ENCODE measurements around the gene CHMP6. TPM values are rescaled to one million over a fixed set of nuclear protein-coding genes. Genes with fewer than 3 reads are reported as not detected.
"Not testable (repeated sequence)": the region's sequence is repeated elsewhere in the genome, so short reads cannot be mapped to it uniquely, and the experiment has no call there.

The CHMP6 gene
- total RNA-seq, 2 experiments from 2014 or later, result 17.1 to 17.3 TPM

DNA sequence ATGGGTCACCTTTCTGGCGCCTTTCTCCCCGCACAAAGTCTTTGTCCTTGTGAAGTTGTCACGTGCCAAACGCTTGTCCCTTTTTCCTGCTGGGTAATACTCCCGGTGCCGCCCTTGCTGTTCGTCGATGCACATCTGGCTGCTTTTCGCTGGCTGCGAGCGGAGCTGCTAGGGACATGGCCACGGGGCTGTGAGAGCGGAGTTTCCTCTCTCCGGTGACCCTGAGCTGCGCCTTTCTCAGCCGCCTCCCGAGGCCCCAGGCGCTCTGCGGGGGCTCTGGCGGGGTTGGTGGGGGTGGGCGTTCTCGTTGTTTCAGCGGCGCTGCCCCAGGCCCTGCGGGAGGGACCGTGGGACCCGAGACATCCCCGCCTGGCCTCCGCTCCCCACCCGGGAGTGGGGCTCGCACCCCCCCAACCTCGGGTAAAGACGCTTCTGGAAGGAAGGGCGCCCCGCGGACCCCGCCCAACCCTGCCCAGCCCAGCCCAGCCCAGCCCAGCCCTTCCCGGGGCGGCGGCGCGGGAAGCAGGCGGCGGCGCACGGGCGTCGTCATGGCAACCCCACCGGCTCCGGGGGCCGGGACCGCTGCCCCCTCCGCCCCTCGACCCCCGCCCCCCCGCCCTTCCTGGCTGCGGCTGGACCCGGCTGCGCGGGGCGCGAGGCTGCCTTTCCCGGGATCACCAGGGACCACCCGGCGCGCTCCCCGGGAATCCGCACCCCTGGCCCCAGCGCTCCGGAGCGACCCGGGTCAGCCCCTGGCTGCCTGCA, 12.3 kb downstream of the CHMP6 start:
- POLR2A ChIA-PET, result no interaction called here

GRCh38 chr17:81006891-81007290, 15.2 kb downstream of the CHMP6 start:
- Mint-ChIP-seq H3K4me1 (ENCODE audit: low read depth) (peaks cover 11% of the 10 kb centered on the region), H3K9me3 (peaks cover 9% of the 10 kb centered on the region), H3K4me3 (no peak overlapping the region), H3K27me3 (peaks cover 23% of the 10 kb centered on the region), H3K36me3 (peaks cover 2% of the 10 kb centered on the region), H3K27ac (no peak overlapping the region)
- ChIA-PET POLR2A (no interaction called here), CTCF (interaction anchor here (1.5 kb wide), 1 partner anchor 17 kb away, joined by 4 read pairs; no protein-coding TSS in a partner anchor)
- no peak for DNase-seq
- intact Hi-C loops (cut with micrococcal nuclease), result no loop called here

More for the DNA sequence above, 12.3 kb downstream of the CHMP6 start:
- Mint-ChIP-seq H3K4me1 (ENCODE audit: low read depth) (peaks cover 11% of the 10 kb centered on the region), H3K27ac (no peak overlapping the region), H3K4me3 (no peak overlapping the region), H3K27me3 (peaks cover 24% of the 10 kb centered on the region), H3K36me3 (peaks cover 6% of the 10 kb centered on the region), H3K9me3 (no peaks in the 10 kb centered on the region)
- CTCF ChIA-PET, result interaction anchor here (1.0 kb wide), 1 partner anchor 11 kb away, joined by 3 read pairs; no protein-coding TSS in a partner anchor
- no peak for DNase-seq
- intact Hi-C loops (cut with micrococcal nuclease), result no loop called here

- H3K36me3 Mint-ChIP-seq, result peaks cover 2% of the 10 kb centered on the region
- H3K4me3 Mint-ChIP-seq, result no peak overlapping the region
- CTCF ChIA-PET, result interaction anchor here (1.0 kb wide), 1 partner anchor 94 kb away, joined by 3 read pairs; no protein-coding TSS in a partner anchor
- H3K9me3 Mint-ChIP-seq, result peaks cover 9% of the 10 kb centered on the region
- peaks cover 19% of the 10 kb centered on the region for H3K27me3 Mint-ChIP-seq
- POLR2A ChIA-PET, result no interaction called here
- H3K4me1 Mint-ChIP-seq (ENCODE audit: low read depth), result peaks cover 11% of the 10 kb centered on the region
- intact Hi-C loops (cut with micrococcal nuclease), result no loop called here
- no peak for DNase-seq
- no peak overlapping the region for H3K27ac Mint-ChIP-seq
These were observed 16.5 kb downstream of the CHMP6 start for GRCh38 chr17:81008140-81008539.

DNA sequence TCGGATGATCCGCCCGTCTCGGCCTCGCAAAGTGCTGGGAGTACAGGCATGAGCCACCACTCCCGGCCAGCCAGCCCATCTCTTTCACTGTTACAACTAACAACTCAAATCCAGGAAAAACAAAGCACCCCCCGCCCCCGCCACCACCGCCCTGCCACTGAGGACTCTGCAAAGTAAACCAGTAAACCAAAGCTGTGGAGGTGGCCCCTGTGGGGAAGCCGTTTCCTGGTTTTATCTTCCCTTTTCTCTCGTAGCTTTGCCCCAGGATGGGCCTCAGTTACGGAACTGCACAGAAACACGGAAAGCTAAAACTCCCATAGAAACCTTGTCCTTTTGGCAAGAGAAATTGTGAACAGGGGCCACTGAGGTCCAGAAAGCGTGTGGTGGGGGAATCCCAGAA, 17.5 kb downstream of the CHMP6 start:
- intact Hi-C loops (cut with micrococcal nuclease), result no loop called here
- CTCF ChIA-PET, result interaction anchor here (1.0 kb wide), 1 partner anchor 93 kb away, joined by 3 read pairs; no protein-coding TSS in a partner anchor
- peaks cover 6% of the 10 kb centered on the region for H3K4me1 Mint-ChIP-seq (ENCODE audit: low read depth)
- H3K27me3 Mint-ChIP-seq, result peaks cover 13% of the 10 kb centered on the region
- POLR2A ChIA-PET, result no interaction called here
- no peak overlapping the region for H3K4me3 Mint-ChIP-seq
- no peak for DNase-seq
- H3K9me3 Mint-ChIP-seq, result peaks cover 9% of the 10 kb centered on the region
- no peak overlapping the region for H3K27ac Mint-ChIP-seq
- peaks cover 2% of the 10 kb centered on the region for H3K36me3 Mint-ChIP-seq

GRCh38 chr17:81010935-81011334, 19.3 kb downstream of the CHMP6 start:
- intact Hi-C loops (cut with micrococcal nuclease), result no loop called here
- H3K27me3 Mint-ChIP-seq, result peaks cover 7% of the 10 kb centered on the region
- H3K9me3 Mint-ChIP-seq, result peaks cover 9% of the 10 kb centered on the region
- no peak overlapping the region for H3K27ac Mint-ChIP-seq
- CTCF ChIA-PET, result interaction anchor here (0.6 to 0.9 kb wide), 2 partner anchors 9 to 14 kb away, joined by 3 read pairs; no protein-coding TSS in a partner anchor
- no peak for DNase-seq
- H3K4me3 Mint-ChIP-seq, result no peak overlapping the region
- H3K4me1 Mint-ChIP-seq (ENCODE audit: low read depth), result no peaks in the 10 kb centered on the region
- H3K36me3 Mint-ChIP-seq, result peaks cover 2% of the 10 kb centered on the region
- POLR2A ChIA-PET, result no interaction called here

DNA sequence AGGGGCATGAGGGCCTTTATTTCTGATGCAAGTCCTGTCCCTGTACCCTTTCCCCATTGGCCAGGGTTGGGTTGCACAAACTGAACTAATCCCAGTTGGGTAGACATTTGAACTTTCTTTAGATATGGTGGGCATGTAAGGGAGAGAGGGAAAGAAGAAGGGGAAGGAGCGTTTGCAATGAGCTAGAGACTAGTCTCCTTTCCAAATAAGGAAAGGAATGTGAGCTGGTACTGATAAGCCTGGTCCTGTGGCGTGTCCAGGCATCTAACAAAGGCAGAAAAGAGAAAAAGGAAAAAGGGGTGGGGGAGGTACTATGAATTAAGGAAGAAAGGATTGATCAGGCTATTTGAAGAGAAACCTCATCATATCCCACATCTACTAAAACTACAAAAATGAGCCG, 20.3 kb downstream of the CHMP6 start:
- DNase-seq, result no peak
- POLR2A ChIA-PET, result no interaction called here
- peaks cover 1% of the 10 kb centered on the region for H3K27me3 Mint-ChIP-seq
- H3K27ac Mint-ChIP-seq, result no peak overlapping the region
- peaks cover 1% of the 10 kb centered on the region for H3K4me1 Mint-ChIP-seq (ENCODE audit: low read depth)
- peaks cover 3% of the 10 kb centered on the region for H3K36me3 Mint-ChIP-seq
- peaks cover 16% of the 10 kb centered on the region for H3K9me3 Mint-ChIP-seq
- CTCF ChIA-PET, result interaction anchor here (1.9 kb wide), 1 partner anchor 12 kb away, joined by 7 read pairs; no protein-coding TSS in a partner anchor
- intact Hi-C loops (cut with micrococcal nuclease), result no loop called here
- no peak overlapping the region for H3K4me3 Mint-ChIP-seq

- Mint-ChIP-seq H3K27ac (no peak overlapping the region), H3K27me3 (no peaks in the 10 kb centered on the region), H3K36me3 (peaks cover 3% of the 10 kb centered on the region), H3K4me3 (no peak overlapping the region), H3K4me1 (ENCODE audit: low read depth) (peaks cover 4% of the 10 kb centered on the region), H3K9me3 (peaks cover 17% of the 10 kb centered on the region)
- DNase-seq, result no peak
- POLR2A ChIA-PET, result no interaction called here
- CTCF ChIA-PET, result interaction anchor here (1.9 kb wide), 1 partner anchor 11 kb away, joined by 7 read pairs; no protein-coding TSS in a partner anchor
- intact Hi-C loops (cut with micrococcal nuclease), result no loop called here
These were observed 21.2 kb downstream of the CHMP6 start for GRCh38 chr17:81012574-81013447.

DNA sequence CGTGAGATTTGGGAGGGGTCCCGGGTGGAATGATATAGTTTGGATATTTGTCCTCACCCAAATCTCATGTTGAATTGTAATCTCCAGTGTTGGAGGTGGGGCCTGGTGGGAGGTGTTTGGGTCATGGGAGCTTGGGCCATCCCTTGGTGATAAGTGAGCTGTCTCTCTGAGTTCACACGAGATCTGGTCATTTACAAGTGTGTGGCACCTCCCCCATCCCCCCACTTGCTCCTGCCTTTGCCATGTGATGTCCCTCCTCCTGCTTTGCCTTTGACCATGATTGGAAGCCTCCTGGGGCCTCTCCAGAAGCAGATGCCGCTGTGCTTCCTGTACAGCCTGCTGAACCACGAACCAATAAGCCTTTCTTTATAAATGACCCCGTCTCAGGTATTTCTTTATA, 22.0 kb downstream of the CHMP6 start:
- Mint-ChIP-seq H3K4me1 (ENCODE audit: low read depth) (peaks cover 12% of the 10 kb centered on the region), H3K9me3 (peaks cover 17% of the 10 kb centered on the region), H3K27ac (no peak overlapping the region), H3K4me3 (no peak overlapping the region), H3K36me3 (peaks cover 3% of the 10 kb centered on the region), H3K27me3 (no peaks in the 10 kb centered on the region)
- intact Hi-C loops (cut with micrococcal nuclease), result no loop called here
- DNase-seq, result no peak
- ChIA-PET CTCF (interaction anchor here (1.9 kb wide), 1 partner anchor 10 kb away, joined by 7 read pairs; no protein-coding TSS in a partner anchor), POLR2A (no interaction called here)

DNA sequence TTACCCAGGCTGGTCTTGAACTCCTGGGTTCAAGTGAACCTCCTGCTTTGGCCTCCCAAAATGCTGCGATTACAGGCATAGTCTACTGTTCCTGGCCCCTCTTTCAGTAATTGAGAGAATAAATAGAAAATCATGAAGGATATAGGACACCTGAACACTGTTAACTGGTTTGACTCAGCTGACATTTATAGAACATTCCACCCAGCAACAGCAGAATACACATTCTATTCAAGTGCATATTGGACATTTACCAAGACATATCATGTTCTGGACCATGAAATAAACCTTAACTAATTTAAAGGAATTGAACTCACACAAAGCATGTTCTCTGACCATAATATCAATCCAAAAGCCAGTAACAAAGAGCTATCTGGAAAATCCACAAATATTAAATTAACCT, 23.5 kb downstream of the CHMP6 start:
- H3K4me3 Mint-ChIP-seq, result no peak overlapping the region
- ChIA-PET POLR2A (no interaction called here), CTCF (interaction anchor here (1.2 kb wide), 1 partner anchor 8 kb away, joined by 7 read pairs; no protein-coding TSS in a partner anchor)
- H3K9me3 Mint-ChIP-seq, result peaks cover 17% of the 10 kb centered on the region
- H3K36me3 Mint-ChIP-seq, result peaks cover 3% of the 10 kb centered on the region
- no peaks in the 10 kb centered on the region for H3K27me3 Mint-ChIP-seq
- H3K4me1 Mint-ChIP-seq (ENCODE audit: low read depth), result peaks cover 13% of the 10 kb centered on the region
- no peak overlapping the region for H3K27ac Mint-ChIP-seq
- intact Hi-C loops (cut with micrococcal nuclease), result no loop called here
- no peak for DNase-seq

GRCh38 chr17:81016575-81016974, 24.9 kb downstream of the CHMP6 start:
- H3K27ac Mint-ChIP-seq, result no peak overlapping the region
- H3K4me1 Mint-ChIP-seq (ENCODE audit: low read depth), result peaks cover 13% of the 10 kb centered on the region
- no peaks in the 10 kb centered on the region for H3K27me3 Mint-ChIP-seq
- intact Hi-C loops (cut with micrococcal nuclease), result no loop called here
- peaks cover 1% of the 10 kb centered on the region for H3K36me3 Mint-ChIP-seq
- ChIA-PET POLR2A (no interaction called here), CTCF (no interaction called here)
- peaks cover 8% of the 10 kb centered on the region for H3K9me3 Mint-ChIP-seq
- no peak overlapping the region for H3K4me3 Mint-ChIP-seq
- no peak for DNase-seq

- POLR2A ChIA-PET; intact Hi-C loops (cut with micrococcal nuclease); H3K4me3 Mint-ChIP-seq; H3K9me3 Mint-ChIP-seq; DNase-seq; H3K27me3 Mint-ChIP-seq; H3K36me3 Mint-ChIP-seq: not testable (repeated sequence)
- CTCF ChIA-PET, result interaction anchor here (0.6 to 1.4 kb wide), 5 partner anchors 23 to 916 kb away, joined by 3 to 6 read pairs (median 4); partner anchors contain the start of gene GAA
- H3K27ac Mint-ChIP-seq, result peak overlapping the region; percentile 67
- peaks cover 13% of the 10 kb centered on the region for H3K4me1 Mint-ChIP-seq (ENCODE audit: low read depth)
These were observed 25.7 kb downstream of the CHMP6 start for GRCh38 chr17:81017330-81017729.
